SH-SY5Y (cell line): ENCODE measurements around the gene STAG1.

ENCODE experiments used
- GATA2 ChIP-seq: IDR thresholded peaks from 2 replicates; pipeline ENCODE4 v1.6.1; 2011; ENCODE audit warnings: mild to moderate bottlenecking, low read depth, low read length
- GATA3 ChIP-seq: IDR thresholded peaks from 2 replicates; pipeline ENCODE4 v1.6.1; 2011; ENCODE audit warnings: low read depth, mild to moderate bottlenecking, low read length, moderate library complexity

GRCh38 chr3:136741063-136741462 is 11.1 kb downstream of the STAG1 start:
- TF ChIP-seq GATA3: no peak
- TF ChIP-seq GATA2: no peak
